OCI-LY7 (cell line): ENCODE data around the gene TPPP. TPM values are rescaled to one million over a fixed set of nuclear protein-coding genes. Genes with fewer than 3 reads are reported as not detected.

ENCODE experiments used
- BruUV-seq: library from RNA; stranded (reverse); fragments of 400-500 nt; replicated peaks from 2 replicates; lab custom pipeline; 2021; lab: Mats Ljungman, UMichigan
- CTCF ChIA-PET: fragments of 300-600 bp; sonication (Branson Sonifier 250); formaldehyde crosslinking; loops from one replicate; lab custom pipeline; 2022; ENCODE audit warnings: antibody characterized with exemption; ENCODE audit not compliant: unreplicated experiment; lab: Charles Lee
- POLR2A ChIA-PET: fragments of 300-600 bp; sonication (Branson Sonifier 250); formaldehyde crosslinking; loops from one replicate; lab custom pipeline; 2022; ENCODE audit warnings: antibody characterized with exemption; lab: Charles Lee
- DNase-seq: peaks from one replicate; pipeline ENCODE4 v3.0.0-alpha.2; 2015; ENCODE audit warnings: low spot score
- H2AFZ ChIP-seq: fragments of 200-600 bp; sonication (generic), shearing (Covaris generic); 2 replicates; pipeline ENCODE4 v1.6.1; 2014; ENCODE audit warnings: mild to moderate bottlenecking, antibody characterized with exemption, low read length, moderate library complexity
- H3K27ac ChIP-seq: fragments of 200-600 bp; sonication (generic); 2 replicates; pipeline ENCODE4 v1.5.1; 2014; ENCODE audit warnings: mixed run types, low read depth, mild to moderate bottlenecking, moderate library complexity, low read length, inconsistent platforms; ENCODE audit not compliant: poor library complexity, severe bottlenecking
- H3K36me3 ChIP-seq: fragments of 200-600 bp; sonication (generic); 2 replicates; pipeline ENCODE4 v1.6.1; 2014; ENCODE audit warnings: mild to moderate bottlenecking, antibody characterized with exemption, low read length, moderate library complexity, mixed read lengths; ENCODE audit not compliant: insufficient read depth
- H3K4me1 ChIP-seq: fragments of 200-600 bp; sonication (generic); 2 replicates; pipeline ENCODE4 v1.5.1; 2014; ENCODE audit warnings: mild to moderate bottlenecking, low read length; ENCODE audit not compliant: insufficient read depth, poor library complexity, severe bottlenecking
- H3K4me2 ChIP-seq: fragments of 200-600 bp; sonication (generic); 2 replicates; pipeline ENCODE4 v1.6.1; 2014; ENCODE audit warnings: mild to moderate bottlenecking, low read length
- H3K4me3 ChIP-seq: fragments of 200-600 bp; sonication (generic); 2 replicates; pipeline ENCODE4 v1.5.1; 2014; ENCODE audit warnings: mild to moderate bottlenecking, low read depth, low read length; ENCODE audit not compliant: poor library complexity, severe bottlenecking
- H3K79me2 ChIP-seq: fragments of 200-600 bp; sonication (generic); 2 replicates; pipeline ENCODE4 v1.6.1; 2016; ENCODE audit warnings: low read depth, mild to moderate bottlenecking, low read length, moderate library complexity, mixed read lengths; ENCODE audit not compliant: insufficient read depth
- H3K9me2 ChIP-seq: fragments of 200-600 bp; sonication (generic); 2 replicates; pipeline ENCODE4 v1.6.1; 2016; ENCODE audit warnings: mild to moderate bottlenecking, low read length, mixed read lengths; ENCODE audit not compliant: insufficient read depth
- H3K9me3 ChIP-seq: fragments of 200-600 bp; sonication (generic); 2 replicates; pipeline ENCODE4 v1.6.1; 2014; ENCODE audit warnings: mild to moderate bottlenecking, mixed run types, low read length, mixed read lengths
- H4K20me1 ChIP-seq: fragments of 200-600 bp; sonication (generic); 2 replicates; pipeline ENCODE4 v1.6.1; 2014; ENCODE audit warnings: mild to moderate bottlenecking, antibody characterized with exemption, low read length, moderate library complexity, mixed read lengths; ENCODE audit not compliant: insufficient read depth
- EZH2phosphoT487 ChIP-seq: fragments of 200-600 bp; sonication (generic); IDR thresholded peaks from 2 replicates; pipeline ENCODE4 v1.6.1; 2018; ENCODE audit warnings: low read depth, borderline replicate concordance, mild to moderate bottlenecking, mixed run types, antibody characterized with exemption, low read length, moderate library complexity, mixed read lengths
- intact Hi-C: fragments of 100-400 bp; cut with micrococcal nuclease; formaldehyde crosslinking; loops from one replicate; pipeline ENCODE4 v1.10.0; 2022; ENCODE audit not compliant: unreplicated experiment
- total RNA-seq, 2 experiments: library from RNA; depleted of rRNA in 1 of 2; stranded (reverse); fragments of >200 nt in 1 of 2; shearing (Covaris generic) in 1 of 2; gene quantifications; 2 replicates each; pipeline ENCODE4 v1.2.3, GENCODE V29; 2014 to 2022
- TF ChIP-seq, protein P1 (sequence below): fragments of 200-600 bp; sonication (generic); conservative IDR thresholded peaks from 2 replicates; pipeline ENCODE4 v1.5.1; 2014; ENCODE audit warnings: mild to moderate bottlenecking, antibody characterized with exemption, low read length, moderate library complexity, mixed read lengths

Gene TPPP
- total RNA-seq, 2 experiments from 2014 or later, result not detected

DNA sequence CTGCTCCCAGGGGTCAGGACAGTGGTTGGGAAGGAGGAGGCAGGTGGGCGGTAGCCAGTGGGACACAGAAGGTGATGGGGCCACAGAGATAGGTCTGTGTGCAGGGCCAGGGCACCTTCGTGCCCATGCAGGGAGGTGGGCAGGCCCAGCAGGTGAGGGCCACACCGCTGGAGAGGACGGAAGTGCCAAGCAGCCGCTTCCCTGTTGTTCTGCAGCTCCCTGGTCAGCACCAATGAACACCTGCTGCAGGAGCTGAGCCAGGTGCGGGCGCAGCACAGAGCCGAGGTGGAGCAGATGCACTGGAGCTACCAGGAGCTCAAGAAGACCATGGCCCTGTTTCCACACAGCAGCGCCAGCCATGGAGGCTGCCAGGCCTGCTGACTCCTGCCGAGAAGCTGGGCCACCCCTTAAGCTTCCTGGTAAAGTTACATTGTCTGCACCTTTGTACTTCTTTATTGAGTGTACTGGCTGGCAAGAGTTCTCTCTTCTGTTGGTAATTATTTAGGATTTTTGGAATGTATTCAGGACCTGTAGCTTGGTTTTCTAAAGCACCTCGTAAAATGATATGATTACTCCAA, 40.3 kb downstream of the TPPP start:
- DNase-seq, result no peak
- Histone ChIP-seq H3K4me3 (no peak overlapping the region), H3K9me3 (0 out of 2 replicates have a peak, but pooled peaks cover 12% of the 10 kb centered on the region), H4K20me1 (no peaks in the 10 kb centered on the region), H3K27ac (no peak overlapping the region), H3K4me2 (no peak overlapping the region), H3K79me2 (no peaks in the 10 kb centered on the region), H3K9me2 (no peaks in the 10 kb centered on the region), H3K36me3 (peaks cover 78% of the 10 kb centered on the region), H3K4me1 (no peaks in the 10 kb centered on the region), H2AFZ (no peak overlapping the region)
- CTCF ChIA-PET, result no interaction called here
- intact Hi-C loops, result no loop called here
- no TSS peak for BruUV-seq
- TF ChIP-seq, protein P1, sequence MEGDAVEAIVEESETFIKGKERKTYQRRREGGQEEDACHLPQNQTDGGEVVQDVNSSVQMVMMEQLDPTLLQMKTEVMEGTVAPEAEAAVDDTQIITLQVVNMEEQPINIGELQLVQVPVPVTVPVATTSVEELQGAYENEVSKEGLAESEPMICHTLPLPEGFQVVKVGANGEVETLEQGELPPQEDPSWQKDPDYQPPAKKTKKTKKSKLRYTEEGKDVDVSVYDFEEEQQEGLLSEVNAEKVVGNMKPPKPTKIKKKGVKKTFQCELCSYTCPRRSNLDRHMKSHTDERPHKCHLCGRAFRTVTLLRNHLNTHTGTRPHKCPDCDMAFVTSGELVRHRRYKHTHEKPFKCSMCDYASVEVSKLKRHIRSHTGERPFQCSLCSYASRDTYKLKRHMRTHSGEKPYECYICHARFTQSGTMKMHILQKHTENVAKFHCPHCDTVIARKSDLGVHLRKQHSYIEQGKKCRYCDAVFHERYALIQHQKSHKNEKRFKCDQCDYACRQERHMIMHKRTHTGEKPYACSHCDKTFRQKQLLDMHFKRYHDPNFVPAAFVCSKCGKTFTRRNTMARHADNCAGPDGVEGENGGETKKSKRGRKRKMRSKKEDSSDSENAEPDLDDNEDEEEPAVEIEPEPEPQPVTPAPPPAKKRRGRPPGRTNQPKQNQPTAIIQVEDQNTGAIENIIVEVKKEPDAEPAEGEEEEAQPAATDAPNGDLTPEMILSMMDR, result no peak
- TF ChIP-seq EZH2phosphoT487, result no peak
- POLR2A ChIA-PET, result no interaction called here

DNA sequence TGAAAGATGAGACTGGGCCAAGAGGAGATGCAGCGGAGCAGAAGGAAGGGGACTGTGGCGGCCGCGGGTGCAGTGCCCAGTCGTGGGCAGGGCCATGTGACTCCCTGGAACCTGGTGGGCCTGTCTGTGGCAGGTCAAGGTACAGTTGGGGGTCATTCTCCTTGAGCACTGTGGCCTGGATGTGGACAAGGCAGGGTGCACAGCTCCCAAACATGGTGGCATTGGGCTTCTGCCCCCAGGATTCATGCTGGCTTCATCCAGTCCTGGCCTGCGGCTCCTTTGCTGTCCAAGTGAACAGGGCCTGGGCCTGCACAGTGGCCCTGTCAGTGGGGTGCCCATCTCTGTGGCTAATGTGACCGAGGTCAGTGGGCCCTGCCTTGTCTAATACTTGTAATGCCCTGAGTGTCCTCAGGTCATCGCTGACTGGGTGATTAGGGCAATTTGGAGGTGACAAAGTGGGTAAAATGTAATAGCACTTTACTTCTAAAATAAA, 41.1 kb downstream of the TPPP start:
- no peak for DNase-seq
- H3K9me2 ChIP-seq, result no peaks in the 10 kb centered on the region
- no TSS peak for BruUV-seq
- ChIA-PET CTCF (no interaction called here), POLR2A (no interaction called here)
- no peaks in the 10 kb centered on the region for H3K79me2 ChIP-seq
- TF ChIP-seq EZH2phosphoT487, result no peak
- TF ChIP-seq, protein P1, result no peak
- intact Hi-C loops, result no loop called here
- H3K36me3 ChIP-seq, result peaks cover 78% of the 10 kb centered on the region
- no peak overlapping the region for H3K4me3 ChIP-seq
- no peak overlapping the region for H3K4me2 ChIP-seq
- H2AFZ ChIP-seq, result no peak overlapping the region
- 0 out of 2 replicates have a peak, but pooled peaks cover 17% of the 10 kb centered on the region for H3K9me3 ChIP-seq
- H3K27ac ChIP-seq, result no peak overlapping the region
- H3K4me1 ChIP-seq, result no peaks in the 10 kb centered on the region
- no peaks in the 10 kb centered on the region for H4K20me1 ChIP-seq

DNA sequence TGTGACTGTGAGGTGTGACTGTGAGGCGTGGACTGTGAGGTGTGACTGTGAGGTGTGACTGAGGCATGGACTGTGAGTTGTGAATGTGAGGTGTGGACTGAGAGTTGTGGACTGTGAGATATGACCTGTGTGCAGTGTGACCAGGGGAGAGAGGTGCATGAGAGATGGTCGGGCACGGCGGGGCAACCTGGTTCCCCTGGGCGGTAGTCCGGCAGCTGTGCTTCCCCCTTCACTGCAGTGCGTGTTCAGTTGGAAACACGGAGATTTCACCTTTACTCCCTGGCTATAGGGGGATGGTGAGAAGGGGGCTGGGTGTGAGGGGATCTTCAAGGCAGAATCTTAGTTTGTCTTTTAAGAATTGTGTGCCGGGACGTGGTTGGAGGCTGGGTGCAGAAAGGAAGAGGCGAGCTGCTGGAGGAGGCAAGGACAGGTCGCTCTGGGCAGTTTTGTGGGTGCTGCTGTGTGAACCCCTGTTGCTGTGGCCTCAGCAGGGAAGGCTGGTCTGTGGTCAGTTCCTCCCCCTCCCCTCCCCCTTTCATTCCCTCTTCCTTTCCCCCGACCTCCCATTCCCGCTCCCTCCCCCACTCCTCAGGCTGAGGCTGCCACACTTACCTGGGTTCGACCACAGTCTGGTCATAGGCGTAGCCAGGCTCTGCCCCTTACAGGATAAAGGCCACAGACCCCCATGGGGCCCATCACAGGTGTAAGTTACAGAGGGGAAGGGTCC, 41.7 kb downstream of the TPPP start:
- TF ChIP-seq EZH2phosphoT487, result no peak
- TF ChIP-seq, protein P1, result no peak
- Histone ChIP-seq H3K4me1 (no peaks in the 10 kb centered on the region), H3K27ac (no peak overlapping the region), H4K20me1 (no peaks in the 10 kb centered on the region), H3K9me2 (no peaks in the 10 kb centered on the region), H3K36me3 (peaks cover 78% of the 10 kb centered on the region), H3K9me3 (0 out of 2 replicates have a peak, but pooled peaks cover 17% of the 10 kb centered on the region), H2AFZ (no peak overlapping the region), H3K79me2 (no peaks in the 10 kb centered on the region), H3K4me2 (no peak overlapping the region), H3K4me3 (no peak overlapping the region)
- ChIA-PET CTCF (no interaction called here), POLR2A (no interaction called here)
- BruUV-seq, result no TSS peak
- no peak for DNase-seq
- intact Hi-C loops, result no loop called here
